PC-9 (cell line): ENCODE measurements around the gene C16orf86. TPM values are rescaled to one million over a fixed set of nuclear protein-coding genes. Genes with fewer than 3 reads are reported as not detected.

ENCODE experiments used
- BruUV-seq: library from RNA; stranded (reverse); fragments of 400-500 nt; replicated peaks from 2 replicates; lab custom pipeline; 2021; lab: Mats Ljungman, UMichigan
- CTCF ChIA-PET: fragments of 300-600 bp; sonication (Branson Sonifier 250); formaldehyde crosslinking; loops from one replicate; lab custom pipeline; 2022; ENCODE audit warnings: antibody characterized with exemption; lab: Charles Lee
- POLR2A ChIA-PET: fragments of 300-600 bp; sonication (Branson Sonifier 250); formaldehyde crosslinking; loops from one replicate; lab custom pipeline; 2022; ENCODE audit warnings: antibody characterized with exemption; ENCODE audit not compliant: unreplicated experiment; lab: Charles Lee
- DNase-seq, 2 experiments: peaks; one replicate each; pipeline versions ENCODE4 v3.0.0 to v3.0.0-alpha.2; 2015 to 2022; ENCODE audit warnings: mixed read lengths in 1 of 2
- H2AFZ ChIP-seq: fragments of 200-600 bp; sonication (generic); 2 replicates; pipeline ENCODE4 v1.8.1; 2017; ENCODE audit warnings: antibody characterized with exemption
- H3F3A ChIP-seq: fragments of 200-600 bp; sonication (generic); 2 replicates; pipeline ENCODE4 v1.8.1; 2017; ENCODE audit warnings: antibody characterized with exemption, mild to moderate bottlenecking, low read depth; ENCODE audit not compliant: insufficient read depth
- H3K27ac ChIP-seq: fragments of 200-600 bp; sonication (generic); 2 replicates; pipeline ENCODE4 v1.6.1; 2016; ENCODE audit warnings: mixed run types
- H3K27me3 ChIP-seq: fragments of 200-600 bp; sonication (generic); 2 replicates; pipeline ENCODE4 v1.6.1; 2016; ENCODE audit warnings: low read depth, mixed run types; ENCODE audit not compliant: insufficient read depth
- H3K36me3 ChIP-seq: fragments of 200-600 bp; sonication (generic); 2 replicates; pipeline ENCODE4 v1.6.1; 2016; ENCODE audit warnings: low read depth, mixed run types
- H3K4me1 ChIP-seq: fragments of 200-600 bp; sonication (generic); replicated peaks from 2 replicates; pipeline ENCODE4 v1.6.1; 2016; ENCODE audit warnings: mixed run types; ENCODE audit not compliant: insufficient read depth
- H3K4me2 ChIP-seq: fragments of 200-600 bp; sonication (generic); 2 replicates; pipeline ENCODE4 v1.6.1; 2017; ENCODE audit warnings: mixed run types
- H3K4me3 ChIP-seq: fragments of 200-600 bp; sonication (generic); 2 replicates; pipeline ENCODE4 v1.6.1; 2016; ENCODE audit warnings: mixed run types
- H3K79me2 ChIP-seq: fragments of 200-600 bp; sonication (generic); 2 replicates; pipeline ENCODE4 v1.6.1; 2017; ENCODE audit warnings: low read depth, mixed run types
- H3K9me2 ChIP-seq: fragments of 200-600 bp; sonication (generic); 2 replicates; pipeline ENCODE4 v1.8.1; 2017; ENCODE audit warnings: mild to moderate bottlenecking; ENCODE audit not compliant: insufficient read depth
- H3K9me3 ChIP-seq: fragments of 200-600 bp; sonication (generic); 2 replicates; pipeline ENCODE4 v1.8.1; 2016; ENCODE audit warnings: low read depth; ENCODE audit not compliant: insufficient read depth
- H4K20me1 ChIP-seq: fragments of 200-600 bp; sonication (generic); 2 replicates; pipeline ENCODE4 v1.8.1; 2017; ENCODE audit not compliant: insufficient read depth
- EZH2 ChIP-seq: fragments of 200-600 bp; sonication (generic); IDR thresholded peaks from 2 replicates; pipeline ENCODE4 v1.8.0; 2017; ENCODE audit warnings: antibody characterized with exemption, low read depth
- intact Hi-C: fragments of 100-400 bp; cut with micrococcal nuclease; formaldehyde crosslinking; loops from one replicate; pipeline ENCODE4 v1.10.0; 2022; ENCODE audit not compliant: unreplicated experiment
- total RNA-seq: library from RNA; stranded (reverse); gene quantifications from 2 replicates; pipeline ENCODE4 v1.2.3, GENCODE V29; 2021
- TF ChIP-seq, protein P1 (sequence below): fragments of 200-600 bp; sonication (generic); conservative IDR thresholded peaks from 2 replicates; pipeline ENCODE4 v1.6.1; 2017; ENCODE audit warnings: mixed run types, antibody characterized with exemption, mild to moderate bottlenecking, moderate library complexity

C16orf86 gene
- total RNA-seq, 1 experiment from 2014 or later, result 0.46 TPM

DNA sequence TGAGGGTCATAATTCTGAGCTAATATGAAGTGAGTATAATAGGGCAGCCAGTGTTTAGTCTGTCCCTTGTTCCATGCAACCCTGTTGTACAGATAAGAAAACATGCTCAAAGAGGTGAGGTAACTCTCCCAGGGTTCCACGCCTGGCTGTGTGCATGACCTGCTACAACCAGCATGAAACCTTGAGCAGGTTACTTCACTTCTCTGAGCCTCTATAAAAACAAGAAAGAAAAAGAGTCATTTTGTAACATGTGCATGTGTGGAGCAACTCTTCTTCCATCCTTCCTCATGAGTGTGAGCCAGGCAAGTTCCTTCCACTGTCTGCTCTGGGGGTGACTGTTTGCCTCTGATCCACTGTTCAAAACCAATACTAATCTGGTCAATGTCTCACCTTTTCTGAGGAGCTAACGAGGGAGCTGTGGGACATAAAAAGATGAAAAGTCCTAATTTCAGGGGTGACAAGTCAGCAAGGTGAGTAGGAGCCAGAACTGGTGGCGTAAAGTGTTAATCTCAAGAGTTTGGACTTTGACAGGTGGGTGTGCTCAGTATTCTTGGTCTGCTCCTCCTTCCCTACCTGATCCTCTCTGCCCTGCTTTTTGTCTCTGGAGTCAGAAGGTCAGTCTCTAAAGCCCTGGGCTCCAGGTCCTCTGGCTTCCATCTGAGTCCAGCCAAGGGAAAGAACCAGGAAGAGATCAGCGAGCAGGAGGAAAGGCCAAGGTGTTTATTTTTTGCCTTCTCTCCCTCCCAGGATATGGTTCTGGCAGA is 31.0 kb downstream of the C16orf86 start:
- Histone ChIP-seq H3K79me2 (peaks cover 23% of the 10 kb centered on the region), H3F3A (peaks cover 16% of the 10 kb centered on the region; the same call in 1 of the 2 replicates), H3K4me1 (peaks cover 23% of the 10 kb centered on the region), H3K4me2 (peak overlapping the region; percentile 40; the same call in 1 of the 2 replicates), H3K27ac (peak overlapping the region; percentile 40; the same call in 1 of the 2 replicates), H3K9me2 (no peaks in the 10 kb centered on the region), H2AFZ (no peak overlapping the region), H4K20me1 (no peaks in the 10 kb centered on the region), H3K4me3 (no peak overlapping the region), H3K9me3 (0 out of 2 replicates have a peak, but pooled peaks cover 8% of the 10 kb centered on the region), H3K36me3 (no peaks in the 10 kb centered on the region), H3K27me3 (no peaks in the 10 kb centered on the region)
- POLR2A ChIA-PET, result no interaction called here
- TF ChIP-seq, protein P1, sequence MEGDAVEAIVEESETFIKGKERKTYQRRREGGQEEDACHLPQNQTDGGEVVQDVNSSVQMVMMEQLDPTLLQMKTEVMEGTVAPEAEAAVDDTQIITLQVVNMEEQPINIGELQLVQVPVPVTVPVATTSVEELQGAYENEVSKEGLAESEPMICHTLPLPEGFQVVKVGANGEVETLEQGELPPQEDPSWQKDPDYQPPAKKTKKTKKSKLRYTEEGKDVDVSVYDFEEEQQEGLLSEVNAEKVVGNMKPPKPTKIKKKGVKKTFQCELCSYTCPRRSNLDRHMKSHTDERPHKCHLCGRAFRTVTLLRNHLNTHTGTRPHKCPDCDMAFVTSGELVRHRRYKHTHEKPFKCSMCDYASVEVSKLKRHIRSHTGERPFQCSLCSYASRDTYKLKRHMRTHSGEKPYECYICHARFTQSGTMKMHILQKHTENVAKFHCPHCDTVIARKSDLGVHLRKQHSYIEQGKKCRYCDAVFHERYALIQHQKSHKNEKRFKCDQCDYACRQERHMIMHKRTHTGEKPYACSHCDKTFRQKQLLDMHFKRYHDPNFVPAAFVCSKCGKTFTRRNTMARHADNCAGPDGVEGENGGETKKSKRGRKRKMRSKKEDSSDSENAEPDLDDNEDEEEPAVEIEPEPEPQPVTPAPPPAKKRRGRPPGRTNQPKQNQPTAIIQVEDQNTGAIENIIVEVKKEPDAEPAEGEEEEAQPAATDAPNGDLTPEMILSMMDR, result no peak
- TF ChIP-seq EZH2, result no peak
- DNase-seq, result no peak
- no TSS peak for BruUV-seq
- intact Hi-C loops, result no loop called here
- CTCF ChIA-PET, result interaction anchor here (0.6 kb wide), 1 partner anchor 745 kb away, joined by 3 read pairs; no protein-coding TSS in a partner anchor

DNA sequence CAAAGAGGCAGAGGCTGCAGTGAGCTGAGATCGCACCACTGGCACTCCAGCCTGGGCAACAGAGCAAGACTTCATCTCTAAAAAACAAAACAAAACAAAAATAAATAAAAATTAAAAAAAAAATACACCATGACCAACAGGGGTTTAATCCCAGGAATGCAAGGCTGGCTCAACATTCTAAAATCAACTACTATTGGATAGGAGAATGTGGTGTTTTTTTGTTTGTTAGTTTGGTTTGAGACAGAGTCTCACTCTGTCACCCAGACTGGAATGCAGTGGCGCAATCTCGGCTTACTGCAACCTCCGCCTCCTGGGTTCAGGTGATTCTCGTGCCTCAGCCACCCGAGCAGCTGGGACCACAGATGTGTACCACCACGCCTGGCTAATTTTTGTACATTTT is 32.7 kb downstream of the C16orf86 start:
- Histone ChIP-seq H3K9me3 (0 out of 2 replicates have a peak, but pooled peaks cover 8% of the 10 kb centered on the region), H3K4me3 (no peak overlapping the region), H2AFZ (no peak overlapping the region), H4K20me1 (no peaks in the 10 kb centered on the region), H3K36me3 (no peaks in the 10 kb centered on the region), H3F3A (peaks cover 15% of the 10 kb centered on the region; the same call in 1 of the 2 replicates), H3K79me2 (peaks cover 28% of the 10 kb centered on the region), H3K4me1 (peaks cover 23% of the 10 kb centered on the region), H3K4me2 (no peak overlapping the region), H3K27me3 (no peaks in the 10 kb centered on the region), H3K9me2 (no peaks in the 10 kb centered on the region), H3K27ac (no peak overlapping the region)
- intact Hi-C loops, result no loop called here
- ChIA-PET CTCF (no interaction called here), POLR2A (no interaction called here)
- BruUV-seq, result no TSS peak
- no peak for DNase-seq
- TF ChIP-seq, protein P1, result no peak
- no peak for TF ChIP-seq EZH2

DNA sequence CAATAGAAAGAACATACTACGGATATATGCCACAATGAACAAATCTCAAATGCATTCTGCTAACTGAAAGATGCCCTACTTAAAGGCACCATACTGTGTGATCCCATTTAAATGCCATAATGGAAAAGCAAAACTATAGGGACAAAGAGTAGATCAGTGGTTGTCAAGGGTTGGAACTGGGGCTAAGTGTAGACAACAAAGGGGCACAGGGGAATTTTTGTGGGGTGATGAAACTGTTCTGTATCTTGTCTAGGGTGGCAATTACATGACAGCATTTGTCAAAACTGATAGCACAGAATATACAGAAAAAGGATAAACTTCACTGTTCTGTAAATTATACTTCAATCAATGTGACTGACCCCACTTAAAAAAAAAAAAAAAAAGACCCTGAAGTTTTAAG is 34.8 kb downstream of the C16orf86 start:
- CTCF ChIA-PET, result no interaction called here

More for the DNA sequence above, 34.8 kb downstream of the C16orf86 start:
- H3K4me2 ChIP-seq, result no peak overlapping the region
- TF ChIP-seq EZH2, result no peak
- TF ChIP-seq, protein P1, result no peak
- H3K79me2 ChIP-seq, result peaks cover 30% of the 10 kb centered on the region
- H2AFZ ChIP-seq, result no peak overlapping the region
- BruUV-seq, result no TSS peak
- no peaks in the 10 kb centered on the region for H4K20me1 ChIP-seq
- H3F3A ChIP-seq, result peaks cover 20% of the 10 kb centered on the region; the same call in 1 of the 2 replicates
- H3K4me1 ChIP-seq, result peaks cover 21% of the 10 kb centered on the region
- H3K9me3 ChIP-seq, result 0 out of 2 replicates have a peak, but pooled peaks cover 8% of the 10 kb centered on the region
- H3K27ac ChIP-seq, result no peak overlapping the region
- no peaks in the 10 kb centered on the region for H3K9me2 ChIP-seq
- no peaks in the 10 kb centered on the region for H3K36me3 ChIP-seq
- intact Hi-C loops, result no loop called here
- no peak overlapping the region for H3K4me3 ChIP-seq
- H3K27me3 ChIP-seq, result no peaks in the 10 kb centered on the region
- DNase-seq, result no peak
- POLR2A ChIA-PET, result no interaction called here
